Gastrocnemius medialis (tissue), 4 donors: ENCODE data around the gene SERPINA3.

Experiments
- CTCF ChIP-seq, 5 experiments: fragments of 450-650 bp in 3 of 5; fragments of 200-600 bp in 2 of 5; sonication (generic) in 2 of 5; IDR thresholded peaks in 4 of 5; conservative IDR thresholded peaks in 1 of 5; 1 replicate in 4 of 5; 2 replicates in 1 of 5; pipeline ENCODE4 v1.5.1; 2016 to 2019; ENCODE audit warnings: antibody characterized with exemption in 5 of 5, mild to moderate bottlenecking in 3 of 5, moderate library complexity in 3 of 5
- POLR2A ChIP-seq, 2 donors: fragments of 450-650 bp; IDR thresholded peaks; one replicate each; pipeline ENCODE4 v1.6.1; 2017; ENCODE audit warnings: antibody characterized with exemption in 2 of 2, mild to moderate bottlenecking in 2 of 2, moderate library complexity in 2 of 2

- no peak for TF ChIP-seq CTCF (IDR thresholded peaks at IDR 0.05 in 4 of 5, conservative IDR thresholded peaks at IDR 0.05 in 1 of 5)
- no peak for TF ChIP-seq POLR2A (IDR thresholded peaks at IDR 0.05)
Observed at GRCh38 chr14:94575730-94576585, 36.2 kb upstream of the SERPINA3 start.
